AG10803 (cell line): ENCODE measurements around the gene TCERG1L.
"Not testable (repeated sequence)": the region's sequence is repeated elsewhere in the genome, so short reads cannot be mapped to it uniquely, and the experiment has no call there.

Experiments used
- DNase-seq: peaks from one replicate; pipeline ENCODE4 v3.0.0; 2010; ENCODE audit warnings: low read depth
- H3K4me3 ChIP-seq: 2 replicates; pipeline ENCODE4 v1.5.1; 2011; ENCODE audit warnings: mild to moderate bottlenecking, low read length, control low read depth
- CTCF ChIP-seq: conservative IDR thresholded peaks from 2 replicates; pipeline ENCODE4 v1.5.1; 2011; ENCODE audit warnings: mild to moderate bottlenecking, low read length, control low read depth, inconsistent platforms

Gene TCERG1L

GRCh38 chr10:131082201-131082850, 229.2 kb downstream of the TCERG1L start:
- no peak for TF ChIP-seq CTCF
- DNase-seq: no peak
- H3K4me3 ChIP-seq: no peak overlapping the region

DNA sequence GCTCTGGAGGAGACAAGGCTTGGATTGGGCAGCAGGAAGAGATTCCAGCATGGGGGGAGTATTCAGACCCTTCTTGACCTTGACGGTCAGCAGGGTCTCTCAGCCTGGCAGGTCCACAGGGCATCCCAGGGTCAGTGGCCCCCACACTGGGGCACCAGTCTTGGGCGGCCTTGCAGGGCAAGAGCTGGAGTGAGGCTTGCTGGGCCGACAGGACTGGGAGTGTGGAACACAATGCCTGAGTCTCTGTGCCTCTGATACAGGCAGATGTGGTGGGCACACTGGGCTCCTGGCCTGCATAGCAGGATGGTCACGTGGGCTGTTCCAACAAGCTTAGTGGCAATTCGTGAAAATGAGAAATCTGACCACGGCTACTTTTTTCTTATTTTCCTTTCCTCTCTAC, 229.7 kb downstream of the TCERG1L start:
- no peak for TF ChIP-seq CTCF
- H3K4me3 ChIP-seq: no peak overlapping the region
- DNase-seq: no peak

GRCh38 chr10:131081376-131081775, 230.1 kb downstream of the TCERG1L start:
- no peak for DNase-seq
- no peak for TF ChIP-seq CTCF
- H3K4me3 ChIP-seq: no peak overlapping the region

- DNase-seq: no peak
- H3K4me3 ChIP-seq: no peak overlapping the region
- no peak for TF ChIP-seq CTCF
These were observed 230.9 kb downstream of the TCERG1L start for GRCh38 chr10:131080571-131080970.

- TF ChIP-seq CTCF: no peak
- H3K4me3 ChIP-seq: no peak overlapping the region
- DNase-seq: no peak
These were observed 232.2 kb downstream of the TCERG1L start for GRCh38 chr10:131079314-131079713.

GRCh38 chr10:131078882-131079280, 232.6 kb downstream of the TCERG1L start:
- not testable (repeated sequence) for DNase-seq

DNA sequence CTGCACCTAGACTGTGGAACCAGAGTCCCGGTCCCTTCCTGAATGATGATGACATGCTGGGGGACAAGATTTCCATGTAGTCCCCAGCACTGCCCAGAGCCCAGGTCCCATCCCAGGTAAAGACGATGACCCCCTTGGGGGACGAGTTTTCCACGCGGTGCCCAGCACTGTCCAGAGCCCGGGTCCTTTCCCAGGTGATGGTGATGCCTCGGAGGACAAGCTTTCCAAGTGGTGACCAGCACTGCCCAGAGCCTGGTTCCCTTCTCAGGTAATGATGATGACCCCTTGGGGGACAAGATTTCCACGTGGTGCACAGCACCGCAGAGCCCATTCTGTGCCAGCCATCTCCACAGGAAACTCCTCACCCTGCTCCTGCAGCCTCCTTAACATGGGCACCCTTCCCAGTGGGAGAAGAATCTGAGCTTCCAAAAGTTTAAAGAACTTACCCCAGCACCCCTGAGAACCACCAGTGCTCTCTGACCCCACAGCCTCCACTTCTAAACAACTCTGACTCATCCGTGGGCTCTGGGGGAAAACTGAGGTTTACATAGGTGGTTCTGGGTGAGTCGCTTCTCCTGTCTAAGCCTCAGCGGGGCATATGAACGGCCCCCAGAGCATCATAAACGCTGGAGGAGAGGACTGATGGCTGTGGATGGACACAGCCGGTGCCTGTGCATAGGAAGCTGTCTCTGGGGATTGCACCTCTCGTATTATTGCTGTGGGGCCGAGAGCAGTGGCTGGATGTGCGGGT, 233.2 kb downstream of the TCERG1L start:
- H3K4me3 ChIP-seq: no peak overlapping the region
- TF ChIP-seq CTCF: no peak
- DNase-seq: no peak

More at GRCh38 chr10:131078882-131079280, 232.6 kb downstream of the TCERG1L start:
- not testable (repeated sequence) for H3K4me3 ChIP-seq
